Adrenal gland (tissue), 5 donors: ENCODE results near the gene LRRC4C.

Experiments used
- CTCF ChIP-seq, 6 experiments: fragments of 450-650 bp in 4 of 6; fragments of 200-600 bp in 2 of 6; sonication (generic) in 1 of 6; IDR thresholded peaks; 1 replicate in 5 of 6; 2 replicates in 1 of 6; pipeline versions ENCODE4 v1.5.1 to v1.8.0; 2016 to 2021; ENCODE audit warnings: antibody characterized with exemption in 6 of 6, mild to moderate bottlenecking in 2 of 6, moderate library complexity in 1 of 6
- POLR2A ChIP-seq, 2 donors: fragments of 450-650 bp; IDR thresholded peaks; one replicate each; pipeline ENCODE4 v1.6.1; 2017; ENCODE audit warnings: antibody characterized with exemption in 2 of 2, mild to moderate bottlenecking in 2 of 2, moderate library complexity in 1 of 2
- donor health status: DM: no; HTN: no; CAD: no.

DNA sequence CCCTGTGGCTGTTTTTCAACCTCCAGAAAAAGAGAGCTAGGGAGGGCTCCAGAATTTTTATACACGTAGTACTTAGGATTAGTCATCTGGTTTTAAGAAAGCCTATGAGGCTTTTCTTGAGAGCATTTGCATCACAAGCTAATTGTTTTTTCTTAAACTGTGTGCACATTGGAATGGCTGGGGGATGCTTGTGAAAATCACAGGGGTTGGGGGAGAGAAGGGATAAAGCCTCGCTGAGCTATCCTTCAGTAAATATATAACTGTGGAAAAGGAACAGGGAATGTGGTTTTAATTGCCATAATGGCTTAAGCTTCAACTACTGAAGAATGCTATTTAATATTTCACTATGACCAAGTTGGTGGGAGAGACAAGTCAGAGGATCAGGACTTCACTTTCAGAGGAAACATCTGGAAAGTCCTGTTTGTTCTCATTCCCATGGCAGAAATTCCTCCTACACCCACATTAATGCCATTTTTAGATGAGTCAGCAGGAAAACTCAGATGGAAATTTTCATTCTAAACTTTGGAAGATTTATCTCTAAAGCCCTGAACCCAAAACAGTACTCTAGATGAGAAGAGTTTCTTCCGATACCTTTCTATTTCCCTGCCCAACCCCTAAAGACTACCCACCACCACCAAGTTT is 591.3 kb downstream of the LRRC4C start:
- no peak for TF ChIP-seq CTCF (IDR thresholded peaks at IDR 0.05)
- no peak for TF ChIP-seq POLR2A (IDR thresholded peaks at IDR 0.05)
